Heart right ventricle (tissue), 16 donors: ENCODE results near the gene GOT1. TPM values are rescaled to one million over a fixed set of nuclear protein-coding genes. Genes with fewer than 3 reads are reported as not detected.

ENCODE experiments used
- ATAC-seq, 8 donors: fragments of 200-7000 bp; cut with Tn5 transposase; one replicate each; pipeline ENCODE4 v1.9.1; 2020; ENCODE audit warnings: mild to moderate bottlenecking in 8 of 8, moderate library complexity in 8 of 8, moderate number of reproducible peaks in 1 of 8
- DNase-seq, 2 donors: peaks; one replicate each; pipeline ENCODE4 v3.0.0-alpha.2; 2020
- H3K27ac ChIP-seq, 10 donors: fragments of 200-600 bp; sonication (generic) in 2 of 10; one replicate each; pipeline versions ENCODE4 v1.5.0 to v1.8.0; 2020 to 2022; ENCODE audit warnings: mild to moderate bottlenecking in 3 of 10
- H3K27me3 ChIP-seq, 7 donors: fragments of 200-600 bp; one replicate each; pipeline ENCODE4 v1.8.0; 2021 to 2022; ENCODE audit warnings: mild to moderate bottlenecking in 2 of 7
- H3K36me3 ChIP-seq, 9 donors: fragments of 200-600 bp; sonication (generic) in 1 of 9; one replicate each; pipeline versions ENCODE4 v1.5.0 to v1.8.0; 2020 to 2022; ENCODE audit warnings: mild to moderate bottlenecking in 2 of 9
- H3K4me1 ChIP-seq, 9 donors: fragments of 200-600 bp; sonication (generic) in 1 of 9; one replicate each; pipeline versions ENCODE4 v1.5.0 to v1.8.0; 2020 to 2022; ENCODE audit warnings: mild to moderate bottlenecking in 4 of 9
- H3K4me3 ChIP-seq, 10 donors: fragments of 200-600 bp; sonication (generic) in 2 of 10; one replicate each; pipeline versions ENCODE4 v1.5.0 to v1.8.0; 2020 to 2022; ENCODE audit warnings: mild to moderate bottlenecking in 7 of 10, moderate library complexity in 2 of 10
- H3K9me3 ChIP-seq, 11 donors: fragments of 200-600 bp in 10 of 11; sonication (generic) in 2 of 11; one replicate each; pipeline versions ENCODE4 v1.5.0 to v1.8.0; 2013 to 2022; ENCODE audit warnings: mild to moderate bottlenecking in 2 of 11, control low read depth in 1 of 11, moderate library complexity in 1 of 11
- WGBS, 2 donors: extraction: QIAGEN DNeasy Blood & Tissue Kit; methylation state at CpG; one replicate each; pipeline ENCODE4 v1.1.7; 2013; ENCODE audit warnings: inconsistent platforms in 1 of 2; 5-methylcytosine and 5-hydroxymethylcytosine counted together
- intact Hi-C, 10 donors: fragments of 100-400 bp; cut with DNase I; formaldehyde crosslinking; loops; one replicate each; pipeline versions ENCODE4 v1.11.1 to v1.14.2; 2022
- long read RNA-seq, 3 donors: library from polyadenylated mRNA; unstranded; transcript quantifications; one replicate each; pipeline ENCODE4 v2.0.0, GENCODE V29; 2020 to 2021
- polyA plus RNA-seq, 2 donors: library from polyadenylated mRNA; stranded (reverse); fragments of 200-250 nt; gene quantifications; one replicate each; pipeline ENCODE4 v1.2.3, GENCODE V29; 2013
- total RNA-seq, 10 donors: library from RNA; stranded (reverse); fragmentation: NEBNext Ultra II Directional in 3 of 10; extraction: Animal tissue kit (Norgen Biotek cat#: 25700) in 3 of 10; gene quantifications; one replicate each; pipeline versions ENCODE4 v1.2.1 to v1.2.4, GENCODE V29; 2021 to 2023
- TF ChIP-seq, protein P1 (sequence below), 9 donors: fragments of 200-600 bp; sonication (generic) in 2 of 9; IDR thresholded peaks; one replicate each; pipeline versions ENCODE4 v1.5.0 to v1.8.0; 2021 to 2022; ENCODE audit warnings: antibody characterized with exemption in 9 of 9, mild to moderate bottlenecking in 5 of 9, moderate library complexity in 1 of 9
- donor health status: Arrhythmogenic right ventricular cardiomyopathy.
- donor health status: ischemic (EF 13 %, LVEDD 7.1; RV severe dilation, severe dysfunction).
- donor health status: healthy with polysubstance abuse.
- donor health status: DM: no; HTN: yes; CAD: no.
- donor health status: DM: no; HTN: no; CAD: no.
- donor health status: ischemic (EF 25% LVEDD 6.9; RV normal size, moderate dysfunction).
- donor health status: ischemic (EF 25% LVEDD 5.7; RV mildly dilated, moderate dysfunction).
- donor health status: healthy.
- donor health status: DM: yes; HTN: yes; CAD: no.
- donor health status: Ischemic cardiomyopathy.
- donor health status: ischemic (EF 35%, LVEDD 5.7; RV mildly dilated, moderate dysfunction).
- donor health status: nonischemic (EF 11% LVEDD 7.7; RV severe dilation, severe dysfunction).
- donor health status: DM: yes; HTN: yes; CAD: no.
- donor health status: PGD.
- donor health status: ischemic (EF 29% LVEDD 5.4; RV normal size, mild dysfunction).
- donor health status: nonischemic (EF 23%, LVEDD 6.1; RV moderate dilation, normal function).

The GOT1 gene
- total RNA-seq (100 to 1,000 TPM; 362 to 669 (median 586) TPM), polyA plus RNA-seq (100 to 1,000 TPM; 114 to 344 TPM)
- long read RNA-seq, donor 1, transcript GOT1-201 (9 exons, 2,923 nt): major isoform, 736 of 824 reads
- long read RNA-seq, donor 1, transcript GOT1-203 (3 exons, 646 nt): minor isoform, 6 of 824 reads
- long read RNA-seq, donor 1, partial matches to known transcripts: 29 of 824 reads
- long read RNA-seq, donor 1, other reads (novel, unspliced or antisense): 51 of 824 reads
- long read RNA-seq, donor 2, transcript GOT1-201 (9 exons, 2,923 nt): major isoform, 928 of 1,043 reads
- long read RNA-seq, donor 2, transcript GOT1-203 (3 exons, 646 nt): minor isoform, 7 of 1,043 reads
- long read RNA-seq, donor 2, partial matches to known transcripts: 41 of 1,043 reads
- long read RNA-seq, donor 2, other reads (novel, unspliced or antisense): 67 of 1,043 reads
- long read RNA-seq, donor 3, transcript GOT1-201 (9 exons, 2,923 nt): major isoform, 2,434 of 2,696 reads
- long read RNA-seq, donor 3, transcript GOT1-202 (2 exons, 716 nt): minor isoform, 5 of 2,696 reads
- long read RNA-seq, donor 3, partial matches to known transcripts: 109 of 2,696 reads
- long read RNA-seq, donor 3, other reads (novel, unspliced or antisense): 144 of 2,696 reads

DNA sequence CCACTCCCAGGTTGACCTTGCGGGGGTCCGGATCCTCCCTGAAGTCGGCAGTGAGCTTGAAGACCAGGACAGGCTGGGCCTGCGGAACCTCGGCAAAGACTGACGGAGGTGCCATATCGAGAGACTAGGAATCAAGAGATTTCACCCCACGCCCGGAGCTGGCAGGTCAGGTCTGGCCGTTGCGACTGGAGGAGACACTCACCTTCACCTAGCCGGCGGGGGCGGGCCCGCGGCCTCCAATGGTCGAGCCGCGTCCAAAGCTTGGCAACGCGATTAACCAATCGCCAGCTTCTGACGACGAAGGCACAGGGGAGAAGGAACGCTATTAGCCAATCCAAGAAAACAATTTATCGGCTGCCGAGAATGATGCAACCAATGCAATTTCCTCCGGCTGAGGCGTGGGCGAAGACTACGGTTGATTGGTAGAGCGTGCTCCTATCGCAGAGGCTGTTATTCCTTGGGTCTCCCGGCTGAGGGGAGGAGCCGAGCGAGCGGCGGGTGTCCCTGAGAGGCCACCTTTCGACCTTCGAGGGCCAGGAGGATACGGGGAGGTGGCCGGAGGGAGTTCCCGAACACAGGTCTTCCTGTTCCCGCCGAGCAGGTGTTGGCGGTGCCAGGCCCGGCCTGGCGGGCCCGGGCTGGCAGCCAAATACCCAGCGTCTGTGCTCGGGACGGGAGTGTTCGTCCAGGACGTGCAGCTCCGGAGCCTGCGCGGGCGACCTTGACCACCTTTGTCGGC is at the start of gene GOT1:
Gene GOT1 (minus strand): TSS at position 174 of the 739 bp plus-strand sequence. CDS start 59 bp downstream, at position 115.
- peaks cover 0 to 76% (median 36%) of the 10 kb centered on the region in 9 donors for H3K4me1 ChIP-seq
- H3K27ac ChIP-seq: peak within 1 kb of the TSS; percentile 90 to 99 (median 96)
- peak; percentile 91 to 98 for DNase-seq
- no peaks in the 10 kb centered on the region for H3K9me3 ChIP-seq
- TF ChIP-seq, protein P1, sequence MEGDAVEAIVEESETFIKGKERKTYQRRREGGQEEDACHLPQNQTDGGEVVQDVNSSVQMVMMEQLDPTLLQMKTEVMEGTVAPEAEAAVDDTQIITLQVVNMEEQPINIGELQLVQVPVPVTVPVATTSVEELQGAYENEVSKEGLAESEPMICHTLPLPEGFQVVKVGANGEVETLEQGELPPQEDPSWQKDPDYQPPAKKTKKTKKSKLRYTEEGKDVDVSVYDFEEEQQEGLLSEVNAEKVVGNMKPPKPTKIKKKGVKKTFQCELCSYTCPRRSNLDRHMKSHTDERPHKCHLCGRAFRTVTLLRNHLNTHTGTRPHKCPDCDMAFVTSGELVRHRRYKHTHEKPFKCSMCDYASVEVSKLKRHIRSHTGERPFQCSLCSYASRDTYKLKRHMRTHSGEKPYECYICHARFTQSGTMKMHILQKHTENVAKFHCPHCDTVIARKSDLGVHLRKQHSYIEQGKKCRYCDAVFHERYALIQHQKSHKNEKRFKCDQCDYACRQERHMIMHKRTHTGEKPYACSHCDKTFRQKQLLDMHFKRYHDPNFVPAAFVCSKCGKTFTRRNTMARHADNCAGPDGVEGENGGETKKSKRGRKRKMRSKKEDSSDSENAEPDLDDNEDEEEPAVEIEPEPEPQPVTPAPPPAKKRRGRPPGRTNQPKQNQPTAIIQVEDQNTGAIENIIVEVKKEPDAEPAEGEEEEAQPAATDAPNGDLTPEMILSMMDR (IDR thresholded peaks at IDR 0.05): no peak
- no peaks in the 10 kb centered on the region for H3K27me3 ChIP-seq
- intact Hi-C loops: loop anchor here in 8 of 10 donors (2.0 to 10.0 kb wide), 11 partner anchors 36 to 966 kb away; partner anchors contain the start of genes COX15 (in 2 of the 8), CUTC (in 2 of the 8) and SLC25A28 (in 1 of the 8)
- WGBS, 2 donors: 0% methylated on average over 59 of the region's 59 CpGs
- peak; percentile 95 to 97 (median 97) for ATAC-seq
- peak within 1 kb of the TSS; percentile 68 to 96 (median 86) for H3K4me3 ChIP-seq
- peaks cover 0 to 14% (median 0%) of the 10 kb centered on the region in 9 donors for H3K36me3 ChIP-seq

DNA sequence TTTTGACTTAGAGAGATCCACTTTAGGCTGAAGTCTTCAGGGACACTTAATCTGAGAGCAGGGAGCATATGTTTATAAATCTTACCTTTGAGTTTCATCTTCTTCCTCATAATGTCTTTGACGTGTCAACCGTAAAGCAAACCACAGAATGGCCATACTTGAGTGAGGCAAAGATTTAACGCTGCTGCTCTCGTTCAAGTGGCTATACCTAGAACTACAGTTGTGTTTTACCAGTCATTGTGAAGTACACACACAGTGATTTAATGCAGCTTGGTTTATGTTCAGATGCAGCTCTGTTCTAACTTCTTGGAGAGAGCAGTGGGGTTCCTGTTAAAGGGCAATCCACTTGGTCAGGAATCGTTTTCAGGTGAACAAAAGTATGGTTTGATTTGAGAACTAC is 39.9 kb upstream of the GOT1 start:
- H3K4me1 ChIP-seq: peaks cover 0 to 4% (median 0%) of the 10 kb centered on the region in 9 donors
- no peak overlapping the region for H3K27ac ChIP-seq
- TF ChIP-seq, protein P1 (IDR thresholded peaks at IDR 0.05): no peak
- H3K27me3 ChIP-seq: peaks cover 0 to 56% (median 32%) of the 10 kb centered on the region in 7 donors
- H3K4me3 ChIP-seq: no peak overlapping the region
- DNase-seq: no peak
- intact Hi-C loops: no loop called here
- no peak for ATAC-seq
- no peaks in the 10 kb centered on the region for H3K36me3 ChIP-seq
- WGBS, 2 donors: 72 to 76% methylated on average over 5 of the region's 5 CpGs
- no peaks in the 10 kb centered on the region for H3K9me3 ChIP-seq

DNA sequence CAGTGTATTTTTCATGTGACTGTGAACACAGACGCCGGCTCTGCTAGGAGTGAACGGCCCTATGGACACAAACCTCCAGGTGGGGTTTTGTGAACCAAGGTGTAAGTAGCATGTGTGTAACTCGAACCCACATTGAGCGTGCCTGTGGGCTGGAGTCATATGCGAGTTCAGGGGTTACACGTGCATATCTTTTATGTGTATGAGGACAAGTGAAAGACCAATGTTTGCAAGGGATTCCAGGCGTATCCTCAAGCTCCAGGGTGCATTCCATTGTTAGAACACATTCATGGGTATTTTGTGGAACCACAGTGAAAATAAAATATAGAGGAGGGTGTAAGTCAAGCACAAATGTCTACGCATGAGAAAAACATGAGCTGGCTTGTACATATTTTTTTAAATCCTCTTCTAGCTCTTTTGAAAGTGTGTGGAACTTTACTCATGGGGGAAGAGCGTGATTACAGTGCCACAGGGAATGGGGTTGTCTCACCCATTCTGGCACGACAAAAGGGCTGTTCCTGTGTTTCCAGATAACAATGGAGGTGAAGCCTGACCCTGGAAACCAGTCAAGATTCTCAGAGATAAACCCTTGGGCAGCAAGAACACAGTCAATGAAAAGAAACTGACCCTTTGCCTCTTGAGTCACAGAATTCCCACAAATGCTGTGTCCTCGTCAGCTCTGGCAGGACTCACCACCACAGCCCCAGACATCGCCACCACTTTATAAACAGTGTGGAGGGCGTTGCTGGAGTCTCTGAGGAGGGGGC is 37.0 kb upstream of the GOT1 start:
- Histone ChIP-seq H3K9me3 (no peaks in the 10 kb centered on the region), H3K27ac (no peak overlapping the region), H3K36me3 (no peaks in the 10 kb centered on the region), H3K4me1 (peaks cover 0 to 4% (median 0%) of the 10 kb centered on the region in 9 donors), H3K4me3 (no peak overlapping the region), H3K27me3 (peaks cover 0 to 55% (median 20%) of the 10 kb centered on the region in 7 donors)
- intact Hi-C loops: no loop called here
- DNase-seq (no peak), ATAC-seq (peak in 6 of 8 donors; percentile 14 to 53 (median 39))
- 66 to 70% methylated on average over 14 of the region's 14 CpGs for WGBS, 2 donors
- TF ChIP-seq, protein P1 (IDR thresholded peaks at IDR 0.05): no peak
